Measurements from ENCODE around the gene CCDC43.

DNA sequence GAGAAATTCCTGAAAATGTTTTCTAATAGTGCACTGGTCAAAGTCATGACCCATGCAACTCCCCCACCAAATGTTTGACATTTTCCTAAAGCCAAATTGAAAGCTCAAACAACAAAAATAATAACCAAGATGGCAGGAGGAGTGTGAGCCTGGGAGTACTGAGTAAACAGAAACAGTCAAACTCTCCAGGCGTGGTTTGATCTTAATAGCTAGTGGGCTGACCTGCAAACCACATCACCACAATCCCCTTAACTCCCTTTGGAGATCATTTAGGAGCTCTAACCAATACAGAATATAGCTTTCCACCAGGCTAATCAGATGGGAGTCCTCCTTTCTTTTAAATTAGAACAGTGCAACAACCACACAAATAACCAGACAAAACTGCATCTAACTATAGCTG is 52.5 kb downstream of the CCDC43 start:
- TF ChIP-seq CTCF (conservative IDR thresholded peaks at IDR 0.05; ENCODE audit: low read depth, low read length) (no peak), EZH2phosphoT487 (IDR thresholded peaks at IDR 0.05; ENCODE audit: borderline replicate concordance, low read length) (no peak), EZH2 (IDR thresholded peaks at IDR 0.05; ENCODE audit: low read length, unreplicated experiment) (no peak)

Measured in PC-3 (cell line).